ENCODE measurements around the gene GPR68.
"Not testable (repeated sequence)": the region's sequence is repeated elsewhere in the genome, so short reads cannot be mapped to it uniquely, and the experiment has no call there.

Gene GPR68

DNA sequence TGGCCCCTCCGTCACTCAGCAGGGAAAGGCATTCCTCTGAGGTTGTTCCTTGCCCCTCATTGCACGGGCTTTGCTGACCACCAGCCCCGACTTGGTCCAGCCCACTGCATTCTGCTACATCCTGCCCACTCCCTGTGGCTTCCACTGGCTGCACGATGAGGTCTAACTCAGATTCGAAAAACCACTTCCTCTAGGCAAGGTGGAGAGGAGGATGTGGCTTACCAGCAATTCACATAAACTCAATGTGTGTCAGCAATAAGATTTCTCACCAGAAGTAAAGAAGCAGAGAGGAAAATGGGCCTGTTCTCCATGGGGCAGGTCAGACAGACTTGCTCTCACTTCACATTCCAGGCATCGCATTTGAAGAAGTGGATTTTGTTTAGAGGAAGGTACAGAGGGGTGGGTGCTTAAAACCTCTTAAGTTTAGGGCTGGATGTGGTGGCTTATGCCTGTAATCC lies 14.7 kb downstream of the GPR68 start:
- no peaks in the 10 kb centered on the region for H3K4me1 Mint-ChIP-seq

DNA sequence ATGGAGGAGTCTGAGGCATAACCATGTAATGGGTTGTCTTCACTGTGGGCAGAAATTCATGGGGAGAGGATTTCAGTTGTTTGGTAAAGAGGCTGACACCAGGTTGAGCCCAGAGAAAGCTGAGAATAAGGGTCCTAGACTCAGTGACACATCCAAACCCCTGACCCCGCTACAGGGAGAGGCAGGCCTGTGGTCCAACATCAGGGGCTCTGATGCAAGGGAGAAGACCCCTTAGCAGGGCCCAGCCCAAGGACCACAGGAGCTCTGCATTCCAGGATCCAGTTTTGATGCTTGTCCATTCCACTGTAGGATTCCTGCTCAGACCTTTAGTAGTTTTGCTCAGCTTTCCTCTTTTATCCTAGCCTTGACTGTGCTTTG lies 15.5 kb downstream of the GPR68 start:
- Mint-ChIP-seq H3K36me3 (ENCODE audit: low read depth) (peaks cover 59% of the 10 kb centered on the region), H3K27ac (no peak overlapping the region), H3K27me3 (ENCODE audit: low read depth) (no peaks in the 10 kb centered on the region), H3K4me1 (no peaks in the 10 kb centered on the region), H3K4me3 (no peak overlapping the region), H3K9me3 (peaks cover 12% of the 10 kb centered on the region)
- TF ChIP-seq, protein P1, sequence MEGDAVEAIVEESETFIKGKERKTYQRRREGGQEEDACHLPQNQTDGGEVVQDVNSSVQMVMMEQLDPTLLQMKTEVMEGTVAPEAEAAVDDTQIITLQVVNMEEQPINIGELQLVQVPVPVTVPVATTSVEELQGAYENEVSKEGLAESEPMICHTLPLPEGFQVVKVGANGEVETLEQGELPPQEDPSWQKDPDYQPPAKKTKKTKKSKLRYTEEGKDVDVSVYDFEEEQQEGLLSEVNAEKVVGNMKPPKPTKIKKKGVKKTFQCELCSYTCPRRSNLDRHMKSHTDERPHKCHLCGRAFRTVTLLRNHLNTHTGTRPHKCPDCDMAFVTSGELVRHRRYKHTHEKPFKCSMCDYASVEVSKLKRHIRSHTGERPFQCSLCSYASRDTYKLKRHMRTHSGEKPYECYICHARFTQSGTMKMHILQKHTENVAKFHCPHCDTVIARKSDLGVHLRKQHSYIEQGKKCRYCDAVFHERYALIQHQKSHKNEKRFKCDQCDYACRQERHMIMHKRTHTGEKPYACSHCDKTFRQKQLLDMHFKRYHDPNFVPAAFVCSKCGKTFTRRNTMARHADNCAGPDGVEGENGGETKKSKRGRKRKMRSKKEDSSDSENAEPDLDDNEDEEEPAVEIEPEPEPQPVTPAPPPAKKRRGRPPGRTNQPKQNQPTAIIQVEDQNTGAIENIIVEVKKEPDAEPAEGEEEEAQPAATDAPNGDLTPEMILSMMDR (IDR thresholded peaks at IDR 0.05; ENCODE audit: unreplicated experiment in 3 of 3), result no peak

More for the DNA sequence above, 14.7 kb downstream of the GPR68 start:
- TF ChIP-seq, protein P1 (IDR thresholded peaks at IDR 0.05; ENCODE audit: unreplicated experiment in 3 of 3), result no peak
- no peak overlapping the region for H3K4me3 Mint-ChIP-seq
- H3K9me3 Mint-ChIP-seq, result peaks cover 12% of the 10 kb centered on the region
- no peak overlapping the region for H3K27ac Mint-ChIP-seq
- H3K36me3 Mint-ChIP-seq (ENCODE audit: low read depth), result peaks cover 61% of the 10 kb centered on the region
- H3K27me3 Mint-ChIP-seq (ENCODE audit: low read depth), result no peaks in the 10 kb centered on the region

DNA sequence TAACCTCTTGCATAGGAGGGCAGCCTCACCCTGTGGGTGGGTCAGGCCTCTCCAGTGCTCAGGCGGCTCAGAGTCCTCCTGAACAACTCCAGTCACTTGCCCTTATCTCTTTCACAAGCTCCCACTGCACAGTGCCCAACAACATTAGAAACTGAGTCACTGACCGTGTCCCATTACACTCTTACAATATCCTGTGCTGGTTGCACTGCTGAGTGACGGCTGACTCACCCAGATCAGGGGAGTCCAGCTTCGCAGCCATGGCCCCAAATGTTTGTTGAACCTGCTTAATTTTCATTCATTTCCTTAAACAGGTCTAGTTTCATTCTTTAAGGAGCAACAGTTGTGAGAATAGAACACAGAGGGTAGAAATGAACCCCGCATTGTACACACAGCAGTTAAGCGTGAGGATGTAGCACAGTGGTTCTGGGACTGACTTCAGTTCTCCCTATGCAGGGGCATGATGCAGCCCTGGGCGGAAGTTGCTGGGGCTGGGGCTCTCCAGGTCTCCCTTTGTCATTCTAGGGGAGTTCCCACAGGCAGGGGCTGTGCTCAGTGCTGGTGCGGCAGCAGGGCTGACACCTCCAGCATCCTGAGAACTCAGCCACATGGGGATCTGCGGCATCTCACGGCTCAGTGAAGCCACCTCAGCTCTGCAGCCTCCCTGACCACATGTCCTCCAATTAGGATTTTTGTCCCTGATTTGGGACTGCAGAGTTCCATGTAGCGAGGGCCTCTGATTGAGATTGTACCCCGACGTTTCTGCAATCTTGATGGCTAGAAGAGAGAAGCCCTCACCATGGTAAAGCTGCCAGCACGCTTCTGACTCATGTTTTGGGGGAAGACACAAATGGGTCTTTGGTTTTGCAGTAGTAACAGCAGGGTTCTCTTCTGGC lies 16.1 kb downstream of the GPR68 start:
- Mint-ChIP-seq H3K4me3 (no peak overlapping the region), H3K4me1 (no peaks in the 10 kb centered on the region), H3K27me3 (ENCODE audit: low read depth) (no peaks in the 10 kb centered on the region), H3K9me3 (peaks cover 12% of the 10 kb centered on the region), H3K36me3 (ENCODE audit: low read depth) (peaks cover 59% of the 10 kb centered on the region), H3K27ac (no peak overlapping the region)
- TF ChIP-seq, protein P1 (IDR thresholded peaks at IDR 0.05; ENCODE audit: unreplicated experiment in 3 of 3), result no peak

DNA sequence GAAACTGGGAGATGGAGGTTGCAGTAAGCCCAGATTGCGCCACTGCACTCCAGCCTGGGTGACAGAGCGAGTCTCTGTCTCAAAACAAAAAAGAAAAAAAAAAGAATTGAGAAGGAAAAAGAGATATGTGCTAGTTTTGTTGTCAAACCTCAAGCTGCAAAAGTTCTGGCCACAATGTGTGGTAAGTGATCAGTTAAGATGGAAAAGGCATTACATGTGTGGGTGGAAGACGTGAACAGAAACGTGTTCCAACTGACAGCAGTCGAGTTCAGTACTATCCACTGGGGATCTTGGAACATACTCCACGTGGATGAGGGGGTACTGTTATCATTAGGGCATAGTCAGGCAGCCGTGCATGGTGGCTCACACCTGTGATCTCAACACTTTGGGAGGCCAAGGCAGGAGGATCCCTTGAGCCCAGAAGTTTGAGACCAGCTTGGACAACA lies 17.3 kb downstream of the GPR68 start:
- Mint-ChIP-seq H3K4me1 (no peaks in the 10 kb centered on the region), H3K27me3 (ENCODE audit: low read depth) (no peaks in the 10 kb centered on the region), H3K9me3 (peaks cover 9% of the 10 kb centered on the region), H3K4me3 (no peak overlapping the region), H3K36me3 (ENCODE audit: low read depth) (peaks cover 60% of the 10 kb centered on the region), H3K27ac (no peak overlapping the region)
- TF ChIP-seq, protein P1 (IDR thresholded peaks at IDR 0.05; ENCODE audit: unreplicated experiment in 3 of 3), result no peak

DNA sequence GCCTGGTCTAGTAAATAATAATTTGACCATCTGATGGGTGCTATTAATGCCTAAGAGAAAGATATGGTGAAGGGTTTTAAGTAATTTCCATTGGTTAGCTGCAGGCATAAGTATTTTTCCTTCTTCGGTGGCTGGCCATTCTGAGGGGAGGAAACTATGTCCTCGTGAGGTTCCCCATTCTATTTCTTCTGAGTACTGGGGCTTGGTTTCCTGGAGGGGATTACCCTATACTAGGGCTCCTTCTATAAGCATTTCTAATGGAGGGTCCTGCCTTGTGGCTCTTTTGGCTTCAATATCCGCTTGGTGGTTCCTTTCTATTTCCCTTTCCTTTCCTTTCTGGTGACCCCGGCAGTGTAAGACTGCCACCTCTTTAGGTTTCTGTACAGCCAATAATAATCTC lies 18.1 kb downstream of the GPR68 start:
- not testable (repeated sequence) for H3K27me3 Mint-ChIP-seq (ENCODE audit: low read depth); H3K4me1 Mint-ChIP-seq; H3K27ac Mint-ChIP-seq; H3K9me3 Mint-ChIP-seq; H3K4me3 Mint-ChIP-seq
- peaks cover 62% of the 10 kb centered on the region for H3K36me3 Mint-ChIP-seq (ENCODE audit: low read depth)

DNA sequence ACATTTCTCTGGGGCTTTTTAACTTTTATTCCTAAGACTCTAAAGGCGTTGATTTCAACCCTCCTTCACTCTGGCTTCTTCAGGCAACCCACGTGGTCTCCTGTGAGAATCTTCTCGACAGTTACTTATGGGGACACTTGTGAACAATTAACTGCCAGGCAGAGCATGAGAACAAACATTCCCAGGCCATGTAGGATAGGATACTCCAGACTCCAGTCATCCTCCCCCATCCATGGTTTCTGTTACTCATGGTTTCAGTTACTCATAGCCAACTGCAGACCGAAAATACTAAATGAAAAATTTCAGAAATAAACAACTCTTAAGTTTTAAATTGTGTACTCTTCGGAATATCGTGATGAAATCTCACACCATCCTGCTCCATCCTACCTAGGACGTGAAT lies 19.5 kb downstream of the GPR68 start:
- peaks cover 3% of the 10 kb centered on the region for H3K9me3 Mint-ChIP-seq
- no peaks in the 10 kb centered on the region for H3K27me3 Mint-ChIP-seq (ENCODE audit: low read depth)
- TF ChIP-seq, protein P1 (IDR thresholded peaks at IDR 0.05; ENCODE audit: unreplicated experiment in 3 of 3), result no peak
- H3K4me3 Mint-ChIP-seq, result no peak overlapping the region
- no peak overlapping the region for H3K27ac Mint-ChIP-seq
- peaks cover 56% of the 10 kb centered on the region for H3K36me3 Mint-ChIP-seq (ENCODE audit: low read depth)
- no peaks in the 10 kb centered on the region for H3K4me1 Mint-ChIP-seq
